ENCODE data around the gene HBS1L.

Gene HBS1L

DNA sequence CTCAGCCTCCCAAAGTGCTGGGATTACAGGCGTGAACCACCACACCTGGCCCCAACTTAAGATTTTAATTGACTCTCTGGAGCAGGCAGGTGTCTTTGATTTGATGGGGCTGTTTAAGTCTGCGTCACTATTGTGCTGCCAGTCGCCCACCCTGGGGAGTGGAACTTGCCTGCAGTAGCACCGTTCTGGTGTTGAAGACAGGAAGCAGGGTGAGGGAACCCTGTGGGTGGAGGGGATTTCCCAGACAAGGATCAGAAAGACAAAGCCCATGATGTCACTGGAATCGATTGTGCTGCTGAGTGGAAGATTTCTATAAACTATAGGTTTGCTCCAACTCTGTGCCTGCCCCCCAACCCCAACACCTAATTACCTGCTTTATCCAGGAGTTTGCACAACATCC lies 115.7 kb downstream of the HBS1L start:
- Histone ChIP-seq H3K27me3 (ENCODE audit: insufficient read depth, insufficient read length) (no peaks in the 10 kb centered on the region), H3K36me3 (ENCODE audit: insufficient read depth, insufficient read length, low read length) (no peaks in the 10 kb centered on the region), H3K9me3 (ENCODE audit: insufficient read depth, low read length) (no peaks in the 10 kb centered on the region), H3K4me1 (ENCODE audit: insufficient read depth, insufficient read length) (no peaks in the 10 kb centered on the region), H3K4me3 (ENCODE audit: insufficient read length, low read depth) (no peak overlapping the region), H3K9ac (ENCODE audit: insufficient read length, low read depth) (no peak overlapping the region)
- TF ChIP-seq ZNF274 (IDR thresholded peaks at IDR 0.05; ENCODE audit: low read depth, low read length): no peak
- no peak for TF ChIP-seq SUZ12 (IDR thresholded peaks at IDR 0.05; ENCODE audit: extremely low read depth, insufficient read depth, insufficient read length)
- no peak for TF ChIP-seq YY1 (IDR thresholded peaks at IDR 0.05; ENCODE audit: insufficient read depth, insufficient read length)
- DNase-seq (ENCODE audit: low read depth, low spot score): no peak

DNA sequence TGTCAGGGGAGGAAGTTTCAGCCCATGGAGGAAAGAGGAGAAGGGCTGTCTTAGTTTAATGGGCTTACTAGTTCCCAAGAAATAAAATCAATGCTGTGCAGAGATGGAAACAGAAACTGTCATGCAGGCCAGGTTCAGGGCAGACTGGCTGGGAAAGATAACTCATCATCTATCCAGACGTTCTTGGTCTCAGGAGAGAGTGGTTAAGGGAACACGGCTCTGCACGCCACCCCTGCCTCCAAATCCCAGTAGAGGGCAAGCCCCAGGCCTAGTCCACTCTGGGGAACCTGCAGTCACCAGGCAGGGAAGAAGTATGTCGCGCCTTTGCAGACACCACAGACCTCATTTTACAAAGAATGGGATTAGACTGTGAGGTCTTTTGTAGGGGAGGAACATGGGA lies 117.2 kb downstream of the HBS1L start:
- no peaks in the 10 kb centered on the region for H3K36me3 ChIP-seq (ENCODE audit: insufficient read depth, insufficient read length, low read length)
- TF ChIP-seq SUZ12 (IDR thresholded peaks at IDR 0.05; ENCODE audit: extremely low read depth, insufficient read depth, insufficient read length): no peak
- TF ChIP-seq YY1 (IDR thresholded peaks at IDR 0.05; ENCODE audit: insufficient read depth, insufficient read length): no peak
- no peak for TF ChIP-seq ZNF274 (IDR thresholded peaks at IDR 0.05; ENCODE audit: low read depth, low read length)
- H3K27me3 ChIP-seq (ENCODE audit: insufficient read depth, insufficient read length): no peaks in the 10 kb centered on the region
- DNase-seq (ENCODE audit: low read depth, low spot score): no peak
- no peak overlapping the region for H3K9ac ChIP-seq (ENCODE audit: insufficient read length, low read depth)
- no peak overlapping the region for H3K4me3 ChIP-seq (ENCODE audit: insufficient read length, low read depth)
- H3K9me3 ChIP-seq (ENCODE audit: insufficient read depth, low read length): no peaks in the 10 kb centered on the region
- H3K4me1 ChIP-seq (ENCODE audit: insufficient read depth, insufficient read length): no peaks in the 10 kb centered on the region

DNA sequence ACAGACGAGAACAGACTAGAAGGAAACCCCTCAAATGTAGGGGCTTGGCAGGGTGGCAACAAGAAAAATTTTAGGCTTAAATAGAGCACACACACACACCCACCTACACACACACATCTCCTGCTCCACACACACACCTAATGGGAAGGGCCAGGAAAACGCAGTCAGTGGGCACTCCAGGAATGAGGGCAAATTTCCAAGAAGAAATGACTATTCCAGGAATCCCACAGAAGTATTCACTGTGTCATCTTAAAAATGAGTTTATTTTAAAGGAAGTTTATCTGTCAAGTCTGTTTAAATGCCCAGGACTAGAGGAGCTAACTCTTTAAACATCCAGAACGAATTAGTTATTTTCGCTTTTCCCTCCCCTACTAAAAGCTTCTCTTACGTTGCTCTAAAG lies 117.7 kb downstream of the HBS1L start:
- Histone ChIP-seq H3K9ac (ENCODE audit: insufficient read length, low read depth) (no peak overlapping the region), H3K27me3 (ENCODE audit: insufficient read depth, insufficient read length) (no peaks in the 10 kb centered on the region), H3K4me1 (ENCODE audit: insufficient read depth, insufficient read length) (no peaks in the 10 kb centered on the region), H3K4me3 (ENCODE audit: insufficient read length, low read depth) (no peak overlapping the region), H3K9me3 (ENCODE audit: insufficient read depth, low read length) (no peaks in the 10 kb centered on the region), H3K36me3 (ENCODE audit: insufficient read depth, insufficient read length, low read length) (no peaks in the 10 kb centered on the region)
- no peak for TF ChIP-seq YY1 (IDR thresholded peaks at IDR 0.05; ENCODE audit: insufficient read depth, insufficient read length)
- TF ChIP-seq ZNF274 (IDR thresholded peaks at IDR 0.05; ENCODE audit: low read depth, low read length): no peak
- TF ChIP-seq SUZ12 (IDR thresholded peaks at IDR 0.05; ENCODE audit: extremely low read depth, insufficient read depth, insufficient read length): no peak
- no peak for DNase-seq (ENCODE audit: low read depth, low spot score)

DNA sequence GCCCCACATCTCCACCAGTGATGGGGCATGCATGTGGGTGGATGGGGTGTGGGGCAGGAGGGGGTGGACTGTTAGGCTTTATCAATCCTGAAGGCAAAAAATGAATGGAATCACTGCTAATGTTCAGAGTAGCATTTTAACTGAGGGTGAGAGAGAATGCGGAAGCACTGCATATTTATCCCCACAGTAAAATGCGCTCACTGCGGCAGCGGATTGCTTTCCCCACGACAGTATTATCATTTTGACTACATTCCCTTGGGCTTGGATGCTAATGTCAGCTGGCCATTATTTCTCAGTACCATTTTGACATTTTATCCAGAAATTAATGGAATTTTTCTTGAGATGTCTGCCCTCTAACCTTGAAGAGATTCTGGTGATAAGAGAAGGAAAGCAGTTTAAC lies 118.1 kb downstream of the HBS1L start:
- DNase-seq (ENCODE audit: low read depth, low spot score): no peak
- H3K36me3 ChIP-seq (ENCODE audit: insufficient read depth, insufficient read length, low read length): no peaks in the 10 kb centered on the region
- no peaks in the 10 kb centered on the region for H3K4me1 ChIP-seq (ENCODE audit: insufficient read depth, insufficient read length)
- no peak overlapping the region for H3K9ac ChIP-seq (ENCODE audit: insufficient read length, low read depth)
- H3K4me3 ChIP-seq (ENCODE audit: insufficient read length, low read depth): no peak overlapping the region
- H3K9me3 ChIP-seq (ENCODE audit: insufficient read depth, low read length): no peaks in the 10 kb centered on the region
- H3K27me3 ChIP-seq (ENCODE audit: insufficient read depth, insufficient read length): no peaks in the 10 kb centered on the region
- TF ChIP-seq SUZ12 (IDR thresholded peaks at IDR 0.05; ENCODE audit: extremely low read depth, insufficient read depth, insufficient read length): no peak
- no peak for TF ChIP-seq ZNF274 (IDR thresholded peaks at IDR 0.05; ENCODE audit: low read depth, low read length)
- no peak for TF ChIP-seq YY1 (IDR thresholded peaks at IDR 0.05; ENCODE audit: insufficient read depth, insufficient read length)

DNA sequence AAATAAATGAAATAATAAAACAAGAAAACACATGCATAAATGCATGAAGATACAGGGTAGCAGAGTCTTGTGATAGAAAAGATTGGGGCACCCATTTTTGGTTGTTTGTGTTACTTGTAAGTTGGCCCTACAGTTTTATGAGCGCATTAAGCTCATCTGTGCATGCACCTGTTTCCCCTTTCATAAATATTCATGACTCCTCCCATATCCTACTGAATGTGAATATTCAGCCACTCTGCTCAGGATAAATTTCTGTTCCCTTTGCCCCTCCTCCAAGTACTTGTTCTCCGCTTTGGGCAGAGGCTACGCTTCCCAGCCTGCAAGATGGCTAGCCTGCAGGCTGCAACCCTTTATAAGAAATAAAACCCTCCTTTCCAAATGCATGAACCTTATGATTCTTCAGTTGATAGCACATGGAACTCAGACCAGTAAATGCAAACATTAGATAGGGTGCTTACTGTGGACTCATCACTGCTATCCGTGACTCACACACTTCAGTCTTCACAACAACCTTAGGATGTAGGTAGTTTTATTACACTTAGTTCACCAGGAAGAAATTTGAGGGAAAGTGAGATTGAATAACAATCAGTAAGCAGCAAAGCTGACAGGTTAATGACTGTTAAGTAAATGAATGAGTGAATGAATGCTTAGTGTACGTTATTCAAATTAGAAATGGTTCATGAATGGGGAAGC lies 119.7 kb downstream of the HBS1L start:
- H3K4me3 ChIP-seq (ENCODE audit: insufficient read length, low read depth): no peak overlapping the region
- H3K36me3 ChIP-seq (ENCODE audit: insufficient read depth, insufficient read length, low read length): no peaks in the 10 kb centered on the region
- no peak overlapping the region for H3K9ac ChIP-seq (ENCODE audit: insufficient read length, low read depth)
- H3K9me3 ChIP-seq (ENCODE audit: insufficient read depth, low read length): no peaks in the 10 kb centered on the region
- no peaks in the 10 kb centered on the region for H3K4me1 ChIP-seq (ENCODE audit: insufficient read depth, insufficient read length)
- H3K27me3 ChIP-seq (ENCODE audit: insufficient read depth, insufficient read length): no peaks in the 10 kb centered on the region
- DNase-seq (ENCODE audit: low read depth, low spot score): no peak
- no peak for TF ChIP-seq SUZ12 (IDR thresholded peaks at IDR 0.05; ENCODE audit: extremely low read depth, insufficient read depth, insufficient read length)
- TF ChIP-seq YY1 (IDR thresholded peaks at IDR 0.05; ENCODE audit: insufficient read depth, insufficient read length): no peak
- TF ChIP-seq ZNF274 (IDR thresholded peaks at IDR 0.05; ENCODE audit: low read depth, low read length): no peak

DNA sequence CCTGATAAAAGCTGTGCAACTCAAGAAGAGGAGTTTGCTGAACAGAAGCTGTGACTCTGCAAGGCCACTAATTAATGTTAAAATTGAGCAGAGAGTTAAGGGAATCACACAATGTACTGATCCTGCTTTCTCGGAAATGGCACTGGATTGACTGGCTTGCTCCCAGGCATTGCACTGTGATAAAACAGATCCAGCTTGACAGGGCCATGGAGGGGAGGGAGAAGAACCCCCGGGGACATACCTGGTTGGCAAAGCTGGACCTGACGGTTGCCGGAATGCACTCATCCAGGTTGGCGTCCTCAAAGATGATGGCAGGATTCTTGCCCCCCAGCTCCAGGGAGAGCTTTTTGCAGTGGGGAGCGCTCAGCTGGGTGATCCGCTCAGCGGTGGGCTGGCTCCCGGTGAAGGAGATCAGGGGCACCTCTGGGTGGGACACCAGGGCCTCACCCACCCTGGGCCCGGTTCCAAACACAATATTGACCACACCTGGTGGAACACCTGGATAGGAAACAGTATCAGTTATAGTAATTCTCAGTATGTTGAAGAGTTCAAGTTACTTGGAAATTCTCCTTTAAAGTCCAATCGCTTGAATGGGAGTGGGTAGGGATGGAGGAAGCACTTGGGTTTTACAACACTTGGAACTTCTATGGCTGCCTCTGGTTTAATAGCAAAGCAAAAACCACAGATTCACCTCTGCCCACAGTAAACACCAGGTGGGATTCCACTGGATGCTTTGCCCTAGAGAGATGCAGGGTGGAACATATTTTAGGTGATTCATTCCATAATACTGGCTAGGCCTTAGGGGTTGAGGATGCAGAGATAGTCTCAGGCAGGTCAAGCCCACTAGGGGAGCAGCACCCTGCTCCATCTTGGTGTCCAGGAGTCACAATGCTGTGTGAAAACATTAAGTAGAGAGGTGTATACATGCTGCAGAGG lies 121.8 kb downstream of the HBS1L start:
- TF ChIP-seq ZNF274 (IDR thresholded peaks at IDR 0.05; ENCODE audit: low read depth, low read length): no peak
- TF ChIP-seq SUZ12 (IDR thresholded peaks at IDR 0.05; ENCODE audit: extremely low read depth, insufficient read depth, insufficient read length): no peak
- no peak for TF ChIP-seq YY1 (IDR thresholded peaks at IDR 0.05; ENCODE audit: insufficient read depth, insufficient read length)
- Histone ChIP-seq H3K9me3 (ENCODE audit: insufficient read depth, low read length) (no peaks in the 10 kb centered on the region), H3K9ac (ENCODE audit: insufficient read length, low read depth) (no peak overlapping the region), H3K36me3 (ENCODE audit: insufficient read depth, insufficient read length, low read length) (no peaks in the 10 kb centered on the region), H3K27me3 (ENCODE audit: insufficient read depth, insufficient read length) (no peaks in the 10 kb centered on the region), H3K4me1 (ENCODE audit: insufficient read depth, insufficient read length) (no peaks in the 10 kb centered on the region), H3K4me3 (ENCODE audit: insufficient read length, low read depth) (no peak overlapping the region)
- DNase-seq (ENCODE audit: low read depth, low spot score): no peak

DNA sequence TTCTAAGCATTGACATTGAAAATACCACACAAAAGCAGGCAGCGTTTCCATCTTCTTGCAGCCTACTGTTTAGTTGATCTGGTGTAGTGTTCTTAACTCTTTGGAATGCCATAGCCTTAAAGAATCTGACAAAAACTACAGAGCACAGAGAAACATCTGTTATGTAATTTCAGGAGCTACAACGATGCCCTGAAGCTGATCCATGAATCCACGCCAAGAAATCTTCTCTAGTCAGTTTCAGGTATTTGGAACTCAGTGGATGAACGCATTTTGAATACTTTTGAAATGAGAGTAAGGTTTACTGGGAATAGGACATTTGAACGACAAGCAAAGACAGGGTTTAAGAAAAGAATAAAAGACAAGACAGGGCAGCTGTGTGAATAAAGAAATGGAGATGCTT lies 122.5 kb downstream of the HBS1L start:
- Histone ChIP-seq H3K36me3 (ENCODE audit: insufficient read depth, insufficient read length, low read length) (no peaks in the 10 kb centered on the region), H3K9me3 (ENCODE audit: insufficient read depth, low read length) (no peaks in the 10 kb centered on the region)
- TF ChIP-seq ZNF274 (IDR thresholded peaks at IDR 0.05; ENCODE audit: low read depth, low read length) (no peak), YY1 (IDR thresholded peaks at IDR 0.05; ENCODE audit: insufficient read depth, insufficient read length) (no peak), SUZ12 (IDR thresholded peaks at IDR 0.05; ENCODE audit: extremely low read depth, insufficient read depth, insufficient read length) (no peak)

More for the DNA sequence above, 122.5 kb downstream of the HBS1L start:
- no peak for DNase-seq (ENCODE audit: low read depth, low spot score)
- no peak overlapping the region for H3K9ac ChIP-seq (ENCODE audit: insufficient read length, low read depth)
- H3K4me1 ChIP-seq (ENCODE audit: insufficient read depth, insufficient read length): no peaks in the 10 kb centered on the region
- no peak overlapping the region for H3K4me3 ChIP-seq (ENCODE audit: insufficient read length, low read depth)
- H3K27me3 ChIP-seq (ENCODE audit: insufficient read depth, insufficient read length): no peaks in the 10 kb centered on the region
